ENCODE results near the gene FAM193A.

GRCh38 chr4:2583092-2583491, 46.6 kb downstream of the FAM193A start:
- TF ChIP-seq ESRRG (CRISPR knock-in tag; IDR thresholded peaks at IDR 0.05) (no peak), CREB5 (CRISPR knock-in tag; IDR thresholded peaks at IDR 0.05; ENCODE audit: low read depth) (no peak), PATZ1 (CRISPR knock-in tag; IDR thresholded peaks at IDR 0.05; ENCODE audit: borderline replicate concordance) (no peak), SNAI2 (CRISPR knock-in tag; IDR thresholded peaks at IDR 0.05) (no peak), CSRNP3 (CRISPR knock-in tag; IDR thresholded peaks at IDR 0.05) (no peak)
